Trophoblast cell (in vitro differentiated cells and primary cell): ENCODE results near the gene IRF8.
"Not testable (repeated sequence)": the region's sequence is repeated elsewhere in the genome, so short reads cannot be mapped to it uniquely, and the experiment has no call there.

Experiments used
- DNase-seq, 2 donors: peaks; one replicate each; pipeline ENCODE4 v3.0.0-alpha.2; 2016
- H2AFZ ChIP-seq: 2 replicates; pipeline ENCODE4 v1.6.1; 2013; ENCODE audit warnings: low read length, moderate library complexity, mild to moderate bottlenecking; ENCODE audit not compliant: insufficient read depth, poor library complexity
- H2AK5ac ChIP-seq: 2 replicates; pipeline ENCODE4 v1.6.1; 2013; ENCODE audit warnings: mild to moderate bottlenecking, low read length
- H2BK120ac ChIP-seq: 2 replicates; pipeline ENCODE4 v1.6.1; 2013; ENCODE audit warnings: low read length, mild to moderate bottlenecking, moderate library complexity; ENCODE audit not compliant: insufficient read depth, poor library complexity
- H2BK12ac ChIP-seq: 2 replicates; pipeline ENCODE4 v1.6.1; 2013; ENCODE audit warnings: mild to moderate bottlenecking, low read length, moderate library complexity
- H2BK5ac ChIP-seq: 2 replicates; pipeline ENCODE4 v1.6.1; 2013; ENCODE audit warnings: low read length, low read depth, moderate library complexity, mild to moderate bottlenecking; ENCODE audit not compliant: poor library complexity
- H3K14ac ChIP-seq: 2 replicates; pipeline ENCODE4 v1.6.1; 2013; ENCODE audit warnings: mild to moderate bottlenecking, low read length
- H3K18ac ChIP-seq: 2 replicates; pipeline ENCODE4 v1.6.1; 2013; ENCODE audit warnings: mild to moderate bottlenecking, low read length
- H3K23ac ChIP-seq: 2 replicates; pipeline ENCODE4 v1.6.1; 2013; ENCODE audit warnings: low read length
- H3K27ac ChIP-seq: 2 replicates; pipeline ENCODE4 v1.5.1; 2013; ENCODE audit warnings: low read depth, mild to moderate bottlenecking, inconsistent platforms, low read length, moderate library complexity
- H3K27me3 ChIP-seq: 2 replicates; pipeline ENCODE4 v1.6.1; 2013; ENCODE audit warnings: inconsistent platforms, mild to moderate bottlenecking, low read length, moderate library complexity; ENCODE audit not compliant: insufficient read depth
- H3K36me3 ChIP-seq, 2 experiments: 1 replicate in 1 of 2; 2 replicates in 1 of 2; pipeline ENCODE4 v1.6.1; 2013; ENCODE audit warnings: low read length in 2 of 2, mild to moderate bottlenecking in 2 of 2, moderate library complexity in 1 of 2; ENCODE audit not compliant: insufficient read depth in 2 of 2, control insufficient read depth in 1 of 2
- H3K4ac ChIP-seq: 2 replicates; pipeline ENCODE4 v1.6.1; 2013; ENCODE audit warnings: low read depth, mild to moderate bottlenecking, low read length, moderate library complexity
- H3K4me1 ChIP-seq, 2 experiments: 1 replicate in 1 of 2; 2 replicates in 1 of 2; pipeline ENCODE4 v1.6.1; 2013; ENCODE audit warnings: low read length in 2 of 2, mild to moderate bottlenecking in 2 of 2, moderate library complexity in 1 of 2; ENCODE audit not compliant: insufficient read depth in 2 of 2, control insufficient read depth in 1 of 2
- H3K4me2 ChIP-seq: 2 replicates; pipeline ENCODE4 v1.6.1; 2013; ENCODE audit warnings: inconsistent platforms, mild to moderate bottlenecking, low read length, moderate library complexity
- H3K4me3 ChIP-seq: 2 replicates; pipeline ENCODE4 v1.5.1; 2013; ENCODE audit warnings: mild to moderate bottlenecking, low read depth, low read length, inconsistent platforms
- H3K79me1 ChIP-seq: one replicate; pipeline ENCODE4 v1.6.1; 2013; ENCODE audit warnings: low read length
- H3K79me2 ChIP-seq: 2 replicates; pipeline ENCODE4 v1.6.1; 2013; ENCODE audit warnings: low read length, mild to moderate bottlenecking; ENCODE audit not compliant: control insufficient read depth, insufficient read depth, poor library complexity
- H3K9ac ChIP-seq: 2 replicates; pipeline ENCODE4 v1.6.1; 2013; ENCODE audit warnings: mild to moderate bottlenecking, low read length
- H3K9me3 ChIP-seq: 2 replicates; pipeline ENCODE4 v1.6.1; 2013; ENCODE audit warnings: low read depth, mild to moderate bottlenecking, control low read depth, inconsistent platforms, low read length; ENCODE audit not compliant: insufficient read depth
- H4K12ac ChIP-seq: 2 replicates; pipeline ENCODE4 v1.6.1; 2013; ENCODE audit warnings: low read depth, mild to moderate bottlenecking, low read length, moderate library complexity
- H4K8ac ChIP-seq: 2 replicates; pipeline ENCODE4 v1.6.1; 2013; ENCODE audit warnings: low read depth, mild to moderate bottlenecking, low read length, moderate library complexity
- H4K91ac ChIP-seq: one replicate; pipeline ENCODE4 v1.6.1; 2013; ENCODE audit warnings: low read depth, mild to moderate bottlenecking, low read length, moderate library complexity
- WGBS: extraction: QIAGEN DNeasy Blood & Tissue Kit; methylation state at CpG from one replicate; pipeline ENCODE4 v1.1.7; 2013; ENCODE audit warnings: missing lambda C conversion rate; ENCODE audit not compliant: insufficient read length, insufficient coverage; ENCODE audit errors: extremely low coverage; 5-methylcytosine and 5-hydroxymethylcytosine counted together

IRF8 gene

GRCh38 chr16:85856585-85856984 is 42.4 kb upstream of the IRF8 start:
- no peak overlapping the region for H3K4me3 ChIP-seq
- DNase-seq: no peak
- no peak overlapping the region for H2AFZ ChIP-seq
- H4K12ac ChIP-seq: no peak overlapping the region
- no peaks in the 10 kb centered on the region for H3K27me3 ChIP-seq
- peaks cover 2% of the 10 kb centered on the region for H3K9me3 ChIP-seq
- no peak overlapping the region for H3K14ac ChIP-seq
- H2BK5ac ChIP-seq: no peak overlapping the region
- H3K4me2 ChIP-seq: no peak overlapping the region
- H3K4ac ChIP-seq: no peak overlapping the region
- no peak overlapping the region for H4K91ac ChIP-seq
- no peak overlapping the region for H3K18ac ChIP-seq
- H2AK5ac ChIP-seq: no peak overlapping the region
- H3K23ac ChIP-seq: no peak overlapping the region
- H3K36me3 ChIP-seq: no peaks in the 10 kb centered on the region
- peaks cover 0 to 5% of the 10 kb centered on the region in 2 experiments for H3K4me1 ChIP-seq
- no peak overlapping the region for H3K27ac ChIP-seq
- H3K79me2 ChIP-seq: no peaks in the 10 kb centered on the region
- no peak overlapping the region for H4K8ac ChIP-seq
- H3K9ac ChIP-seq: no peak overlapping the region
- H3K79me1 ChIP-seq: no peaks in the 10 kb centered on the region
- no peak overlapping the region for H2BK120ac ChIP-seq
- WGBS: no CpG with 5 or more reads among the region's 5 CpGs
- no peak overlapping the region for H2BK12ac ChIP-seq

GRCh38 chr16:85857406-85857805 is 41.6 kb upstream of the IRF8 start:
- no peak overlapping the region for H3K23ac ChIP-seq
- H2BK5ac ChIP-seq: no peak overlapping the region
- peaks cover 0 to 5% of the 10 kb centered on the region in 2 experiments for H3K4me1 ChIP-seq
- peaks cover 4% of the 10 kb centered on the region for H3K9me3 ChIP-seq
- no peak overlapping the region for H3K4me2 ChIP-seq
- H3K27ac ChIP-seq: no peak overlapping the region
- no peak overlapping the region for H2BK12ac ChIP-seq
- DNase-seq: no peak
- H3K9ac ChIP-seq: no peak overlapping the region
- no peak overlapping the region for H4K8ac ChIP-seq
- H3K27me3 ChIP-seq: no peaks in the 10 kb centered on the region
- no peak overlapping the region for H4K91ac ChIP-seq
- H3K36me3 ChIP-seq: no peaks in the 10 kb centered on the region
- no peak overlapping the region for H2AFZ ChIP-seq
- H3K14ac ChIP-seq: no peak overlapping the region
- no peak overlapping the region for H4K12ac ChIP-seq
- no peaks in the 10 kb centered on the region for H3K79me2 ChIP-seq
- WGBS: no CpG with 5 or more reads among the region's 7 CpGs
- H2AK5ac ChIP-seq: no peak overlapping the region
- H2BK120ac ChIP-seq: no peak overlapping the region
- no peak overlapping the region for H3K4me3 ChIP-seq
- H3K18ac ChIP-seq: no peak overlapping the region
- no peak overlapping the region for H3K4ac ChIP-seq
- no peaks in the 10 kb centered on the region for H3K79me1 ChIP-seq

GRCh38 chr16:85858571-85858970 is 40.4 kb upstream of the IRF8 start:
- not testable (repeated sequence) for H4K91ac ChIP-seq, H2BK5ac ChIP-seq, H3K4me3 ChIP-seq, DNase-seq, H3K79me1 ChIP-seq, H3K23ac ChIP-seq, H2BK12ac ChIP-seq, H2BK120ac ChIP-seq, H3K14ac ChIP-seq, H4K8ac ChIP-seq, H2AK5ac ChIP-seq, H3K4me1 ChIP-seq, H3K18ac ChIP-seq, H4K12ac ChIP-seq, H3K27ac ChIP-seq, H3K79me2 ChIP-seq, H3K9ac ChIP-seq, H3K9me3 ChIP-seq, H3K36me3 ChIP-seq, H3K4ac ChIP-seq, H3K4me2 ChIP-seq, H2AFZ ChIP-seq, H3K27me3 ChIP-seq
- WGBS: no CpG with 5 or more reads among the region's 7 CpGs

GRCh38 chr16:85858984-85859817 is 39.8 kb upstream of the IRF8 start:
- no peak for DNase-seq
- H2AFZ ChIP-seq: no peak overlapping the region
- no peak overlapping the region for H3K4me2 ChIP-seq
- H3K79me2 ChIP-seq: no peaks in the 10 kb centered on the region
- no peaks in the 10 kb centered on the region for H3K27me3 ChIP-seq
- H4K91ac ChIP-seq: no peak overlapping the region
- no peak overlapping the region for H2AK5ac ChIP-seq
- no peak overlapping the region for H3K18ac ChIP-seq
- no peaks in the 10 kb centered on the region for H3K36me3 ChIP-seq
- no peak overlapping the region for H4K8ac ChIP-seq
- H3K23ac ChIP-seq: no peak overlapping the region
- H3K4me1 ChIP-seq: peaks cover 0 to 4% of the 10 kb centered on the region in 2 experiments
- H4K12ac ChIP-seq: no peak overlapping the region
- no peak overlapping the region for H3K14ac ChIP-seq
- H2BK120ac ChIP-seq: no peak overlapping the region
- H3K4ac ChIP-seq: no peak overlapping the region
- no peaks in the 10 kb centered on the region for H3K79me1 ChIP-seq
- H3K9me3 ChIP-seq: peaks cover 5% of the 10 kb centered on the region
- no peak overlapping the region for H3K9ac ChIP-seq
- no peak overlapping the region for H2BK12ac ChIP-seq
- 100% methylated on average over 2 of the region's 16 CpGs for WGBS
- H2BK5ac ChIP-seq: no peak overlapping the region
- H3K27ac ChIP-seq: no peak overlapping the region
- no peak overlapping the region for H3K4me3 ChIP-seq
